Stimulated activated naive CD8-positive, alpha-beta T cell treated with anti-CD3 and anti-CD28 coated beads, Interleukin-15, Interleukin-2, amounts not matched to agents 100 U/mL and 50 U/mL, for 24 hours (primary cell): ENCODE measurements around the gene ZFAND4.
"Not testable (repeated sequence)": the region's sequence is repeated elsewhere in the genome, so short reads cannot be mapped to it uniquely, and the experiment has no call there.

ENCODE experiments used
- ATAC-seq: fragments of 150-1000 bp; cut with Tn5 transposase; one replicate; pipeline ENCODE4 v1.10.0; 2021
- DNase-seq: peaks from one replicate; pipeline ENCODE4 v3.0.0; 2021

ZFAND4 gene

DNA sequence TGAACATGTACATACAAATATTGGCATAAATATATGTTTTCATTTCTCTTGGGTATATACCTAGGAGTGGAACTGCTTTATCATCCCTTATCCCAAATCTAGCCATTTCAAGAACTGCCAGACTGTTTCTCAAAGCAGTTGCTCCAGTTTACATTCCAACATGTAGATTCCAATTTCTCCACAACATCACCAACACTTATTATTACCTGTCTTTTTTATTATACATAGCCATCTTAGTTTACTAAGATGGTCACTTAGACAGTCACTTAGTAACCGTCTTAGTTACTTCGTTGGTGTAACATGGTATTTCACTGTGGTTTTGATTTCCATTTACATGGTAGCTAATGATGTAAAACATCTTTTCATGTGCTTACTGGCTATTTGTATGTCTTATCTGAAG is 82.7 kb downstream of the ZFAND4 start:
- ATAC-seq: no peak
- no peak for DNase-seq

DNA sequence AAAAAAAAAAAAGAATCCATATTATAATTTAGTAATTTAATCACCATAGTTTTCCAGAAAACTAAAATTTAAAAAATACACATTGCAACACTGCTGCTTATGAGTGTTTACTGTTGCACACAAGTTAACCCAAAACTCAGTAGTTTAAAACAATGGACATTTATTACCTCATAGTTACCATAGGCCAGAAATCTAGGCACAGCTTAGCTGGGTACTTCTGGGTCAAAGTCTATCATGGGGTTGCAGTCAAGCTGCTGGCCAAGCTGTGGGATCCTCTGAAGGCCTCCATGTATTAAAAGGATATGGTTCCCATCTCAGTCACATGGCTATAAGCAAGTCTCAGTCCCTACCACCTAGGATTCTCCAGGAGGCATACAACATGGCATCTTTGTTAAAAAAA is 83.6 kb downstream of the ZFAND4 start:
- DNase-seq (no peak), ATAC-seq (no peak)

DNA sequence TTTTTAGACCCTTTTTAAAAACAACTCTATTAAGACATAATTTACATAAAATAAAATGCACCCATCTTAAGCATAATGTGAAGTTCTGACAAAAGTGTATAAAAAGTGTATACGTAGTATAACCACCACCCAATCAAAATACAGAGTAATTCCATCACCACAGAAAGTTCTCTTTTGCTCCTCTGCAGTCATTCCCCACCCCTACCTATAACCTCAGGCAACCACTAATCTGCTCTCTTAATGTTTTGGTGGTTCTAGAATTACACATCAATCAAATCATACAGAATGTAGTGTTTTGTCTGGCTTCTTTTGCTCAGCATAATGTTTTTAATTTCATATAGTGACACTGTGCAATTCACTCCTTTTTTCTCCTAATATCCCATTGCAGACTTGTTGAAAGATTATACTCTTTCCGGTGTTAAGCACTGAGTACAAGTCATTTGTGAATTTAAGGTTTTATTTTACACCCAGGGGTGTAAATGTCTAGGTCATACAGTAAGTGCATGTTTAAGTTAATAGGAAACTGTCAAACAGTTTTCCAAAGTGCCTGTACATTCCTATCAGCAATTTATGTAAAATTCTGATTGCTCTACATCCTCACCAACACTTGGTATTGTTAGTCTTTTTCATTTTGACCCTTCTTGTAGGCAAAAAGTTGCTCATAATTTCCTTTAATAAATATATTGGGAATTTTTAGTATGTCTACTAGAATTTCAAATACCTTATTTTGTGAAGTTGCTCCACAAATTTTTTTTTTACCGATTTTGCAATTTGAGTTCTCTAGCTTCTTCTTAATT is 86.3 kb downstream of the ZFAND4 start:
- DNase-seq (no peak), ATAC-seq (peak; percentile 42)

DNA sequence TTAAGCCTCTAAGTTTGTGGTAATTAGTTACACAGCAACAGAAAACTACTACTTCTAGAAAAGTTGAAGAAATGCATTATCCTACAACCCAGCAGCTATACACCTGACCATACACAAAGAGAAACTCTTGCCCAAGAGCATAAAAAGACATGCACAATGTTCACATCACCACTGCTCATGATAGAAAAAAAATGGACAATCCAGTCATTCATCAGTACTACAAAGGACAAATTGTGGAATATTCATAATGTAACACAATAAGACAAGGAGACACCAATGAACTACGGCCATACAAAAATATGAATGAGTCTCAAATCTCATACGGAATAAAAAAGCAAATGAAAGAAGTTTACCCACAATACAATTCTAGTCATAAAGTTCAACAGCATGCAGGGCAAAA is 87.4 kb downstream of the ZFAND4 start:
- no peak for DNase-seq
- ATAC-seq: no peak

DNA sequence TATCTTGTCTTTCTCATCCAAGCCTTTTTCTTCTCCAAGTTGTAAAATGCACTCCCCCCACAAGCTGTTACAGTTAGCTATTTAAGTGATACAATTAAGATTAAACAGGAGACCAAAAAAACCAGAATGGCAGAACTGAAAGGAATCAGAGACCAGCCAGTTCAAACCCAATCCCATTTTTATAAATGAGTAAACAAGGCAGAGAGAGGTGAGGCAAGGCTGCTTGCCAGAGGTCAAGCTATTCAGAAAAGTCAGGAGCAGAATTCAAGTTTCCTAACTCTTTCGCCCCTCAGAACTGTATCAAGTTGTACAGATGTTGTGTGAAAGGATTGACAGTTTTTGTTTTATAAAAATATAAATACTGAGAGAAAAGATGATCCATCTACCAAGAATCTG is 90.2 kb downstream of the ZFAND4 start:
- ATAC-seq: no peak

DNA sequence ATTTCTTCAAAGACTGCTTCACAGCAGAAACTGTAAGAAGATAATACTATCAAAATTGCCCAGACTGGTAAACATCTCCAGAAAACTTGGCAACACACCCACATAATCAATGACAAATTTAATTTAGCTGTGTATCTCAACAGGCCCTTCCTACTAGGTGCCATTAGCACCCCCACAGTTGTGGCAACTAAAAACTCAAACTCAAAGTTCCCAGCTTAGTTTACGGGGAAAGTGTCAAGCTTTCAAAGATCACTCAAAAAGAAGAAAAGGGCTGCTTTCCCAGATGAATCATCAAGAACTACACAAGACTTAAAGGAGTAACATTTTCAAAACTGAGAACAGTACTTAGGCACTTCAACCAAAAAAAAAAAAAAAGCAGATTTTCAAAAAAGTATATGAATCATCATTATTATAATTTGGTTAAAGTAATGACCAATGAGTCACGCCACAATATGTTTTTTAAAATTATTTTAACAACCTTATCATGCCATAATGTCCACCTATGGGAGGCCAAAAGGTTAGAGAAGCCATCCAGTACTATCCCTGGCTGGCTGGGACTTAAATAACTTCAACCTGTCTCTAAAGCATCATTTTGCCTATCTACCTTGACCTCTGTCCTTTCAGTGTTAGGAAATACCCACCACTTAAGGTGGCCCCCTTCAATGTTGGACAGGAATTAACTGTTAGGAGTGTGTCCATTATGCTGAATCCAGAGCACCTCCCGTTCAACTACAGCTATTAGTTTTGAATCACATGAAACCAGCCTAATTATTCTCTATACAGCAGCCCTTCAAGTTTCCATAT is 90.8 kb downstream of the ZFAND4 start:
- ATAC-seq: peak; percentile 57
- no peak for DNase-seq

More for the DNA sequence above, 90.2 kb downstream of the ZFAND4 start:
- no peak for DNase-seq

DNA sequence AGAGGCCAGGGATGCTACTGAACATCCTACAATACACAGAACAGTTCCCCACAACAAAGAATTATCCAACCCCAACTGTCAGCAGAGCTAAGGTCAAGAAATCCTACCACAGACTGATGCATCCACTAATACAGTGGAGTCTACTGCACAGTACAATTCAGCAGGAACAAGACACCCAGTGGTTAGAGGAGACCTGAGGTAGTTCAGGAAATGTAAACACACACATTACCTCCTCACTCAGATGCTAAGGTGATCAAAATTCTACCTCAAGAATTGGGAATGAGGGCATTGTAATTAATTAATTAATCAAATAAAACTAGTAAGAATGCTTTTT is 91.4 kb downstream of the ZFAND4 start:
- no peak for DNase-seq
- no peak for ATAC-seq

DNA sequence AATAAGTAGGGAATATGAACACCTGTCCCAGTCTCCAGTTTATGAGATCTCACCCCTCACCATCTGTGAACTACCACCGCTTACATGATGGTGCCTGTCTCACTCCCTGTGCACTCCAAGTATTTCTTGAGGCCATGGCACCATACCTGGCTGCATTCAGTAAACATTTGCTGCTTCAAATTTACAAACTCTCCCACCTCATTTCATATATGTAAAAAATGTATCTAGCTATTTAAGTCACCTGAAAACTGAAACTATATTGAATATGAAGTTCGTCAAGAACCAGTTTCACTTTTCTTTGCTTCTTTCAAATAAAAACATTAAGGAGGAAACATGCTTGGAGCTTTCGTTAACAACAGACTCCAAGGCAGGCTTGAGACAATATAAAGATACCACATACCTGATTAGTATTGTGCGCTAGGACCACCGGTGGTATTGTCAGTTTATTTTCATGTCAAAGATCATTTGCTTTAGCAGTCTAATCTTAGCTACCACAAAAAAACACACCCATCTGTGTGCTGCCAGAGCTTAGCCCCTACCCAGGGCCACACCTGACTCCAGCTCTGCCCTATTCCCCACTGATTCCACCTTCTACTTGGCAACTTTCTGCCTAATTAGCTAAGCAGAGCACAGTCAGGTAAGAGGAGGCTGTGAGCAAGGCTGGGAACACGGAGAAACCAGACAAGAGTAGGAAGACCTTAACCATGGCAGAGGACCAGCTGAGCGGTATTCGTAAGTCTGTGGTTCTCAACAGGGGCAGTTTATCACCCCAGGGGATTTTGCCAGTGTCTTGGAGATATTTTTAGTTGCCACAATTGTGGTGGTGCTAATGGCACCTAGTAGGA is 92.0 kb downstream of the ZFAND4 start:
- DNase-seq (peak; percentile 35), ATAC-seq (peak; percentile 84)

DNA sequence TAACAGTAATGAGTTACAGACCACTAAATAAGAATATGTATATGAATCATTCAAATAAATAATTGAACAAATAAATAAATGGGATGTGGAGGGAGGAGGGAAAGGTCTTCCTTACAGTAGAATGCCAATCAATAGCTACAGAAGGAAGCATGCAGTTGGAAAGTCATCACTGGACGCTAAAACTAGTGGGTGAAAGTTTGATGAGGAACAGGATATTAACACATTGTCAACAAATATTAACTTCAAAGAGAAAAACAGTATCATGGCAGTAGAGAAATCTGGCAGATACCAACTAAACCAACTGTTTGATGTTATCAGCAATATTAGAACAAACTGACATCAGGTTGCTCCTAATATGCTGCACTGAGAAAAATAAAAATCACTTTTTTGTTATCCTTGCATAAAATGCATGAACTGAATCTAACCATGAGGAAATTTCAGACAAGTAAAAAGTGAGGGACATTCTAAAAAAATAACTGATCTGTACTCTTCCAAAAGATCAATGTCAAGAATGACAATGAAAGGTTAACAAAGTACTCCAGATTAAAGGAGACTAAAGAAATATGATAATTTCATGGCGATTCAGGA is 94.1 kb downstream of the ZFAND4 start:
- no peak for ATAC-seq
- DNase-seq: no peak

DNA sequence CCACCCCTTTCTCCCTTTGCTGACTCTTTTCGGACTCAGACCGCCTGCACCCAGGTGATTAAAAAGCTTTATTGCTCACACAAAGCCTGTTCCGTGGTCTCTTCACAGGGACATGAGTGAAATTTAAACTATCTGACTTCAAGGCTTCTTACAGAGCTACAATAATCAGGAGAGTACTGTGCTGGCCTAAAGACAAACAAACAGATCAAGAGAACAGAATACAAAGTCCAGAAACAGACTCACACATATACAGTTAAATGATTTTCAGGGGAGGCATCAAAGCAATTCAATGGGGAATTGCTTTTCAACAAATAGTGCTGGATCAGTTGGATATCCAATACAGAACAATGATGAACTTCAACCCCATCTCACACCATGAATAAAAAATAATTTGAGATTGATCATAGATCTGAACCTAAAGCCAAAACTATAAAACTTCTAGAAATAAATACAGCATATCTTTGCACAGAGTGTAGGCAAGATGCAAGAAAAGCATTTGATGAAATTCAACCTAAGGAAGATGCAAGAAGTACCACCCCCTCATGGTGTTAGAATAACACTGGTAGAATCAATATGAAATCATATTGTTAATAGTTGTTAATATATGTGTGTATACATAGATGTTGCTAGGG is 96.5 kb downstream of the ZFAND4 start:
- ATAC-seq (no peak), DNase-seq (no peak)

DNA sequence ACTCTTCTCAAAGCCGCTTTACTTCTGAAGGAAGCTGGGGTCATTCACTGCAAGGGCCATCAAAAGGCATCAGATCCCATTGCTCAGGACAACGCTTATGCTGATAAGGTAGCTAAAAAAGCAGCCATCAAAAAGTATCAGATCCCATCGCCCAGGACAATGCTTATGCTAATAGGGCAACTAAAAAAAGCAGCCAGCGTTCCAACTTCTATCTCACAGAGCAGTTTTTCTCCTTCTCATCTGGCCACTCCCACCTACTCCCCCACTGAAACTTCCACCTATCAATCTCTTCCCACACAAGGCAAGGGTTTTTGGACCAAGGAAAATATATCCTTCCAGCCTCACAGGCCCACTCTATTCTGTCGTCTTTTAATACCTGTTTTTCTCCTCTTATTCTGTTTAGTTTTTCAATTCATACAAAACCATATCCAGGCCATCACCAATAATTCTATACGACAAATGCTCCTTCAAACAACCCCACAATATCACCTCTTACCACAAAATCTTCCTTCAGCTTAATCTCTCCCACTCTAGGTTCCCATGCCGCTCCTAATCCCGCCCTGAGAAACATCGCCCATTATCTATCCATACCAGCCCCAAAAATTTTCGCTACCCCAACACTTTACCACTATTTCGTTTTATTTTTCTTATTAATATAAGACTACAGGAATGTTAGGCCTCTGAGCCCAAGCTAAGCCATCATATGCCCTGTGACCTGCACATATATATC is 97.4 kb downstream of the ZFAND4 start:
- not testable (repeated sequence) for ATAC-seq, DNase-seq

DNA sequence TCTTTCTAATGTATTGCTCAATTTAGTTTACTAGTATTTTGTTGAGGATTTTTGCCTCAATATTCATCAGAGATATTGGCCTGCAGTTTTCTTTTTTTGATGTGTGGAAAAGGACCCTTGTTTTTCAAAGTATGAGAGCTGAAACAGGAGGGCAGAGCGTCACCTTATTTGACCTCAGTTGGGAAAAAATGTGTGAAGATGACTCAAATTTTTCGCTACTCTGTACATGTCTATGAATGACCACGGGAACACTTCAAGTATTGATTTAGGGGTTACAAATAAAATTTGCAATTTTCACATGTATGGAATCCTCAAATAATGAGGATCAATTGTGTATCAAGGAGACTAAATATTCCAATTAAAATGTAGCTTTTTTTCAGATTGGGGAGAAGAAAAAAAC is 103.1 kb downstream of the ZFAND4 start:
- DNase-seq (no peak), ATAC-seq (no peak)

DNA sequence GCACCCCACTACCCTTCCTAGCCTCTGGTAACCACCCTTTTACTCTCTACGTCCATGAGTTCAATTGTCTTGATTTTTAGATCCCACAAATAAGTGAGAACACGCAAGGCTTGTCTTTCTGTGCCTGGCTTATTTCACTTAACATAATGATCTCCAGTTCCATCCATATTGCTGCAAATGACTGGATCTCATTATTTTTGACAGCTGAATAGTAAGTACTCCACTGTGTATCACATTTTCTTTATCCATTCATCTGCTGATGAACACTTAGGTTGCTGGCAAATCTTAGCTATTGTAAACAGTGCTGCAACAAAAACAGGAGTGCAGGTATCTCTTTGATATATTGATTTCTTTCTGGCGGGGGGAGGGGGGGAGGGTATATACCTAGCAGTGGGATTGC is 106.2 kb downstream of the ZFAND4 start:
- no peak for ATAC-seq
- DNase-seq: no peak
